ENCODE measurements around the gene GRAMD4. TPM values are rescaled to one million over a fixed set of nuclear protein-coding genes. Genes with fewer than 3 reads are reported as not detected.
A peak's percentile ranks its signal among the peaks of the same experiment; 100 is the strongest.

Gene GRAMD4
- total RNA-seq, 4 donors from 2014 or later, result 146 to 981 (median 258) TPM

- 66% methylated on average over 17 of the region's 17 CpGs; no CpG with 5 or more reads in 1 of the 2 donors for WGBS, 2 donors (ENCODE audit: low coverage in 1 of 2)
- peak; percentile 71 for DNase-seq
- no peak for TF ChIP-seq POLR2A (IDR thresholded peaks at IDR 0.05)
- TF ChIP-seq, protein P1, sequence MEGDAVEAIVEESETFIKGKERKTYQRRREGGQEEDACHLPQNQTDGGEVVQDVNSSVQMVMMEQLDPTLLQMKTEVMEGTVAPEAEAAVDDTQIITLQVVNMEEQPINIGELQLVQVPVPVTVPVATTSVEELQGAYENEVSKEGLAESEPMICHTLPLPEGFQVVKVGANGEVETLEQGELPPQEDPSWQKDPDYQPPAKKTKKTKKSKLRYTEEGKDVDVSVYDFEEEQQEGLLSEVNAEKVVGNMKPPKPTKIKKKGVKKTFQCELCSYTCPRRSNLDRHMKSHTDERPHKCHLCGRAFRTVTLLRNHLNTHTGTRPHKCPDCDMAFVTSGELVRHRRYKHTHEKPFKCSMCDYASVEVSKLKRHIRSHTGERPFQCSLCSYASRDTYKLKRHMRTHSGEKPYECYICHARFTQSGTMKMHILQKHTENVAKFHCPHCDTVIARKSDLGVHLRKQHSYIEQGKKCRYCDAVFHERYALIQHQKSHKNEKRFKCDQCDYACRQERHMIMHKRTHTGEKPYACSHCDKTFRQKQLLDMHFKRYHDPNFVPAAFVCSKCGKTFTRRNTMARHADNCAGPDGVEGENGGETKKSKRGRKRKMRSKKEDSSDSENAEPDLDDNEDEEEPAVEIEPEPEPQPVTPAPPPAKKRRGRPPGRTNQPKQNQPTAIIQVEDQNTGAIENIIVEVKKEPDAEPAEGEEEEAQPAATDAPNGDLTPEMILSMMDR (IDR thresholded peaks at IDR 0.05), result peak in 2 of 5 experiments; percentile 23
- no peak overlapping the region for H3K4me3 ChIP-seq
- peak overlapping the region; percentile 48 to 78 (median 59) for H3K27ac ChIP-seq
- no peaks in the 10 kb centered on the region for H3K27me3 ChIP-seq
- H3K36me3 ChIP-seq, result no peaks in the 10 kb centered on the region
- peaks cover 15 to 53% (median 36%) of the 10 kb centered on the region in 4 donors for H3K4me1 ChIP-seq
- intact Hi-C loops (cut with DNase I; ENCODE audit: low total_unique reads), result no loop called here
- no peaks in the 10 kb centered on the region for H3K9me3 ChIP-seq
- in situ Hi-C loops (cut with MboI; ENCODE audit: low pct_ligation_motif_present in 1 of 4, low pct_unique_long_range_greater_than_20kb in 1 of 4, low sequenced_read_pairs in 3 of 4), result no loop called here
Measured at GRCh38 chr22:46609175-46609690, 11.0 kb upstream of the GRAMD4 start.

DNA sequence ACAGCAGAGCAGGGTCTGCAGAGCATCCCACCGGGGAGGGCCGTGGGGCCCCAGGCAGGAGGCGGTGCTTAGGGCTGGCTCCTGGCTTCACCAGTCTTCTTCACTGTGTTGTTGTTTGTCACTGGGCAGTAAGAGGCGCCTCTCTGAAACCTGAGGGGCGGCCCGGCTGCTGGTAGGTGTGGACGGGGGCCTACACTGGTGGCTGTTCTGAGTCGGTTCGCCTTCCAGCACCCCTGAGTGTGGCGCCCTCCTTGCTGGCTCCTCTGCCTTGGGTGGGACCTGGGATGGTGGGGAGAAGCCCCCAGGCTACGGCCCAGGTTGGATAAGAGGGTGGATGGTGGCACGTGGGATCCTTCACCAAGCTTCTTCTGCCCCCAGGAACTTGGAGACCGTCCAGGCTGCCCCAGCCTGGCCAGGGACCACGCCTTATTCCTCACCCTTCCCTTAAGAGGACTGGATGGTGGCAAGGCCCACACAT lies 10.4 kb upstream of the GRAMD4 start:
- H3K27ac ChIP-seq, result peak overlapping the region; percentile 48 to 78 (median 59)
- no peaks in the 10 kb centered on the region for H3K36me3 ChIP-seq
- TF ChIP-seq, protein P1 (IDR thresholded peaks at IDR 0.05), result no peak
- TF ChIP-seq EP300 (IDR thresholded peaks at IDR 0.05; ENCODE audit: low read depth), result no peak
- no peak for TF ChIP-seq POLR2A (IDR thresholded peaks at IDR 0.05)
- TF ChIP-seq POLR2AphosphoS5 (IDR thresholded peaks at IDR 0.05), result no peak
- WGBS, 2 donors (ENCODE audit: low coverage in 1 of 2), result 68% methylated on average over 14 of the region's 14 CpGs; no CpG with 5 or more reads in 1 of the 2 donors
- no peak overlapping the region for H3K4me3 ChIP-seq
- intact Hi-C loops (cut with DNase I; ENCODE audit: low total_unique reads), result no loop called here
- H3K9me3 ChIP-seq, result no peaks in the 10 kb centered on the region
- H3K27me3 ChIP-seq, result no peaks in the 10 kb centered on the region
- in situ Hi-C loops (cut with MboI; ENCODE audit: low pct_ligation_motif_present in 1 of 4, low pct_unique_long_range_greater_than_20kb in 1 of 4, low sequenced_read_pairs in 3 of 4), result no loop called here
- H3K4me1 ChIP-seq, result peaks cover 15 to 51% (median 36%) of the 10 kb centered on the region in 4 donors
- no peak for DNase-seq

GRCh38 chr22:46610356-46610755 lies 9.8 kb upstream of the GRAMD4 start:
- in situ Hi-C loops (cut with MboI; ENCODE audit: low pct_ligation_motif_present in 1 of 4, low pct_unique_long_range_greater_than_20kb in 1 of 4, low sequenced_read_pairs in 3 of 4) (no loop called here), intact Hi-C loops (cut with DNase I; ENCODE audit: low total_unique reads) (no loop called here)
- Histone ChIP-seq H3K27me3 (no peaks in the 10 kb centered on the region), H3K4me1 (peaks cover 15 to 51% (median 36%) of the 10 kb centered on the region in 4 donors), H3K4me3 (no peak overlapping the region), H3K9me3 (no peaks in the 10 kb centered on the region), H3K36me3 (no peaks in the 10 kb centered on the region), H3K27ac (peak overlapping the region in 3 of 4 donors; percentile 51 to 78 (median 67))
- no peak for DNase-seq
- 78 to 84% methylated on average over 5 to 12 of the region's 12 CpGs for WGBS, 2 donors (ENCODE audit: low coverage in 1 of 2)
- TF ChIP-seq, protein P1 (IDR thresholded peaks at IDR 0.05), result no peak
- TF ChIP-seq POLR2A (IDR thresholded peaks at IDR 0.05) (no peak), EP300 (IDR thresholded peaks at IDR 0.05; ENCODE audit: low read depth) (no peak), POLR2AphosphoS5 (IDR thresholded peaks at IDR 0.05) (no peak)

DNA sequence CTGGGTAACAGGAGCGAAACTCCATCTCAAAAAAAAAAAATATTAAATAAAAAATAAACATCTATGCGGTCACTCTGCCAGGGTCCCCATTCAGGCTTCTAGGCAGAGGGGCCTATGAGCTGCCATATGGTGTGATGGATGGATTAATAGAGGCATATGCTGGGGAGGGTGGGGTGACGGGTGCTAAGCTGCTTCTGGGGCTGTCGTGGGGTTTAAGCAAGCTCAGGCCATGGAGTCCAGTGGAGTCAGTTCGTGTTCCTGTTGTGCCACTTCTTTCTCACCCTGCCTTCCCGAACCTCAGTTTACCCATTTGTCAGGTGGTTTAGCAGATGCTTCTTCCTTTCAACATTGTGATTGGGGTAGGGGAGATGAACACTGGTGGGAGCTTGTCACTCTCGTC lies 9.0 kb upstream of the GRAMD4 start:
- H3K27me3 ChIP-seq, result no peaks in the 10 kb centered on the region
- DNase-seq, result no peak
- WGBS, 2 donors (ENCODE audit: low coverage in 1 of 2), result 67 to 96% methylated on average over 3 to 7 of the region's 7 CpGs
- no peak overlapping the region for H3K27ac ChIP-seq
- in situ Hi-C loops (cut with MboI; ENCODE audit: low pct_ligation_motif_present in 1 of 4, low pct_unique_long_range_greater_than_20kb in 1 of 4, low sequenced_read_pairs in 3 of 4), result no loop called here
- H3K4me3 ChIP-seq, result no peak overlapping the region
- peaks cover 15 to 51% (median 36%) of the 10 kb centered on the region in 4 donors for H3K4me1 ChIP-seq
- TF ChIP-seq, protein P1 (IDR thresholded peaks at IDR 0.05), result no peak
- TF ChIP-seq POLR2A (IDR thresholded peaks at IDR 0.05) (no peak), POLR2AphosphoS5 (IDR thresholded peaks at IDR 0.05) (no peak), EP300 (IDR thresholded peaks at IDR 0.05; ENCODE audit: low read depth) (no peak)
- no peaks in the 10 kb centered on the region for H3K36me3 ChIP-seq
- no peaks in the 10 kb centered on the region for H3K9me3 ChIP-seq
- intact Hi-C loops (cut with DNase I; ENCODE audit: low total_unique reads), result no loop called here

All from transverse colon (tissue), 4 donors.